Measurements from ENCODE around the gene CYP19A1.

The CYP19A1 gene

GRCh38 chr15:51229907-51230330 is 108.5 kb downstream of the CYP19A1 start:
- Histone ChIP-seq H3K9me3 (ENCODE audit: control insufficient read depth in 1 of 2, low read length in 2 of 2) (no peaks in the 10 kb centered on the region), H3K4me3 (ENCODE audit: low read depth in 1 of 2, low read length in 2 of 2) (no peak overlapping the region), H3K36me3 (ENCODE audit: control insufficient read depth in 1 of 2, insufficient read depth in 2 of 2, low read length in 2 of 2) (no peaks in the 10 kb centered on the region), H3K27me3 (ENCODE audit: control insufficient read depth in 1 of 2, insufficient read depth in 2 of 2, low read length in 2 of 2) (no peaks in the 10 kb centered on the region), H3K4me1 (ENCODE audit: control insufficient read depth in 1 of 2, insufficient read depth in 2 of 2, low read length in 2 of 2) (no peaks in the 10 kb centered on the region), H3K9ac (ENCODE audit: low read depth in 1 of 2, low read length in 2 of 2) (no peak overlapping the region), H3K27ac (ENCODE audit: low read depth, low read length) (no peak overlapping the region)

GRCh38 chr15:51227940-51228732 is 110.3 kb downstream of the CYP19A1 start:
- H3K36me3 ChIP-seq (ENCODE audit: control insufficient read depth in 1 of 2, insufficient read depth in 2 of 2, low read length in 2 of 2) = no peaks in the 10 kb centered on the region
- no peaks in the 10 kb centered on the region for H3K4me1 ChIP-seq (ENCODE audit: control insufficient read depth in 1 of 2, insufficient read depth in 2 of 2, low read length in 2 of 2)

GRCh38 chr15:51226576-51227210 is 111.7 kb downstream of the CYP19A1 start:
- Histone ChIP-seq H3K27me3 (ENCODE audit: control insufficient read depth in 1 of 2, insufficient read depth in 2 of 2, low read length in 2 of 2) (no peaks in the 10 kb centered on the region), H3K36me3 (ENCODE audit: control insufficient read depth in 1 of 2, insufficient read depth in 2 of 2, low read length in 2 of 2) (no peaks in the 10 kb centered on the region), H3K9ac (ENCODE audit: low read depth in 1 of 2, low read length in 2 of 2) (no peak overlapping the region), H3K27ac (ENCODE audit: low read depth, low read length) (no peak overlapping the region), H3K4me3 (ENCODE audit: low read depth in 1 of 2, low read length in 2 of 2) (no peak overlapping the region), H3K4me1 (ENCODE audit: control insufficient read depth in 1 of 2, insufficient read depth in 2 of 2, low read length in 2 of 2) (no peaks in the 10 kb centered on the region), H3K9me3 (ENCODE audit: control insufficient read depth in 1 of 2, low read length in 2 of 2) (no peaks in the 10 kb centered on the region)

More at GRCh38 chr15:51227940-51228732, 110.3 kb downstream of the CYP19A1 start:
- no peak overlapping the region for H3K27ac ChIP-seq (ENCODE audit: low read depth, low read length)
- H3K27me3 ChIP-seq (ENCODE audit: control insufficient read depth in 1 of 2, insufficient read depth in 2 of 2, low read length in 2 of 2) = no peaks in the 10 kb centered on the region
- H3K9me3 ChIP-seq (ENCODE audit: control insufficient read depth in 1 of 2, low read length in 2 of 2) = no peaks in the 10 kb centered on the region
- no peak overlapping the region for H3K4me3 ChIP-seq (ENCODE audit: low read depth in 1 of 2, low read length in 2 of 2)
- no peak overlapping the region for H3K9ac ChIP-seq (ENCODE audit: low read depth in 1 of 2, low read length in 2 of 2)

GRCh38 chr15:51224428-51224827 is 114.0 kb downstream of the CYP19A1 start:
- H3K36me3 ChIP-seq (ENCODE audit: control insufficient read depth in 1 of 2, insufficient read depth in 2 of 2, low read length in 2 of 2) = no peaks in the 10 kb centered on the region
- H3K9ac ChIP-seq (ENCODE audit: low read depth in 1 of 2, low read length in 2 of 2) = no peak overlapping the region
- no peak overlapping the region for H3K27ac ChIP-seq (ENCODE audit: low read depth, low read length)
- H3K27me3 ChIP-seq (ENCODE audit: control insufficient read depth in 1 of 2, insufficient read depth in 2 of 2, low read length in 2 of 2) = no peaks in the 10 kb centered on the region
- H3K4me1 ChIP-seq (ENCODE audit: control insufficient read depth in 1 of 2, insufficient read depth in 2 of 2, low read length in 2 of 2) = no peaks in the 10 kb centered on the region
- H3K4me3 ChIP-seq (ENCODE audit: low read depth in 1 of 2, low read length in 2 of 2) = no peak overlapping the region
- no peaks in the 10 kb centered on the region for H3K9me3 ChIP-seq (ENCODE audit: control insufficient read depth in 1 of 2, low read length in 2 of 2)

GRCh38 chr15:51223771-51224229 is 114.6 kb downstream of the CYP19A1 start:
- no peaks in the 10 kb centered on the region for H3K27me3 ChIP-seq (ENCODE audit: control insufficient read depth in 1 of 2, insufficient read depth in 2 of 2, low read length in 2 of 2)
- no peaks in the 10 kb centered on the region for H3K9me3 ChIP-seq (ENCODE audit: control insufficient read depth in 1 of 2, low read length in 2 of 2)
- H3K9ac ChIP-seq (ENCODE audit: low read depth in 1 of 2, low read length in 2 of 2) = no peak overlapping the region
- no peak overlapping the region for H3K27ac ChIP-seq (ENCODE audit: low read depth, low read length)
- H3K4me1 ChIP-seq (ENCODE audit: control insufficient read depth in 1 of 2, insufficient read depth in 2 of 2, low read length in 2 of 2) = no peaks in the 10 kb centered on the region
- no peak overlapping the region for H3K4me3 ChIP-seq (ENCODE audit: low read depth in 1 of 2, low read length in 2 of 2)
- H3K36me3 ChIP-seq (ENCODE audit: control insufficient read depth in 1 of 2, insufficient read depth in 2 of 2, low read length in 2 of 2) = no peaks in the 10 kb centered on the region

GRCh38 chr15:51218299-51218938 is 120.0 kb downstream of the CYP19A1 start:
- Histone ChIP-seq H3K27ac (ENCODE audit: low read depth, low read length) (no peak overlapping the region), H3K36me3 (ENCODE audit: control insufficient read depth in 1 of 2, insufficient read depth in 2 of 2, low read length in 2 of 2) (no peaks in the 10 kb centered on the region), H3K27me3 (ENCODE audit: control insufficient read depth in 1 of 2, insufficient read depth in 2 of 2, low read length in 2 of 2) (peaks cover 0 to 2% of the 10 kb centered on the region in 2 donors), H3K4me1 (ENCODE audit: control insufficient read depth in 1 of 2, insufficient read depth in 2 of 2, low read length in 2 of 2) (no peaks in the 10 kb centered on the region), H3K9ac (ENCODE audit: low read depth in 1 of 2, low read length in 2 of 2) (no peak overlapping the region), H3K4me3 (ENCODE audit: low read depth in 1 of 2, low read length in 2 of 2) (no peak overlapping the region), H3K9me3 (ENCODE audit: control insufficient read depth in 1 of 2, low read length in 2 of 2) (no peaks in the 10 kb centered on the region)

GRCh38 chr15:51212909-51213308 is 125.5 kb downstream of the CYP19A1 start:
- no peak overlapping the region for H3K27ac ChIP-seq (ENCODE audit: low read depth, low read length)
- no peaks in the 10 kb centered on the region for H3K9me3 ChIP-seq (ENCODE audit: control insufficient read depth in 1 of 2, low read length in 2 of 2)
- peaks cover 0 to 4% of the 10 kb centered on the region in 2 donors for H3K27me3 ChIP-seq (ENCODE audit: control insufficient read depth in 1 of 2, insufficient read depth in 2 of 2, low read length in 2 of 2)
- no peaks in the 10 kb centered on the region for H3K36me3 ChIP-seq (ENCODE audit: control insufficient read depth in 1 of 2, insufficient read depth in 2 of 2, low read length in 2 of 2)
- no peak overlapping the region for H3K4me3 ChIP-seq (ENCODE audit: low read depth in 1 of 2, low read length in 2 of 2)
- H3K9ac ChIP-seq (ENCODE audit: low read depth in 1 of 2, low read length in 2 of 2) = no peak overlapping the region
- no peaks in the 10 kb centered on the region for H3K4me1 ChIP-seq (ENCODE audit: control insufficient read depth in 1 of 2, insufficient read depth in 2 of 2, low read length in 2 of 2)

- H3K9me3 ChIP-seq (ENCODE audit: control insufficient read depth in 1 of 2, low read length in 2 of 2) = no peaks in the 10 kb centered on the region
- no peaks in the 10 kb centered on the region for H3K36me3 ChIP-seq (ENCODE audit: control insufficient read depth in 1 of 2, insufficient read depth in 2 of 2, low read length in 2 of 2)
- no peaks in the 10 kb centered on the region for H3K4me1 ChIP-seq (ENCODE audit: control insufficient read depth in 1 of 2, insufficient read depth in 2 of 2, low read length in 2 of 2)
- no peak overlapping the region for H3K4me3 ChIP-seq (ENCODE audit: low read depth in 1 of 2, low read length in 2 of 2)
- H3K9ac ChIP-seq (ENCODE audit: low read depth in 1 of 2, low read length in 2 of 2) = no peak overlapping the region
- peaks cover 0 to 4% of the 10 kb centered on the region in 2 donors for H3K27me3 ChIP-seq (ENCODE audit: control insufficient read depth in 1 of 2, insufficient read depth in 2 of 2, low read length in 2 of 2)
- no peak overlapping the region for H3K27ac ChIP-seq (ENCODE audit: low read depth, low read length)
These were observed 126.2 kb downstream of the CYP19A1 start for GRCh38 chr15:51212239-51212638.

- no peak overlapping the region for H3K4me3 ChIP-seq (ENCODE audit: low read depth in 1 of 2, low read length in 2 of 2)
- H3K27me3 ChIP-seq (ENCODE audit: control insufficient read depth in 1 of 2, insufficient read depth in 2 of 2, low read length in 2 of 2) = no peaks in the 10 kb centered on the region
- no peak overlapping the region for H3K9ac ChIP-seq (ENCODE audit: low read depth in 1 of 2, low read length in 2 of 2)
- no peak overlapping the region for H3K27ac ChIP-seq (ENCODE audit: low read depth, low read length)
- H3K36me3 ChIP-seq (ENCODE audit: control insufficient read depth in 1 of 2, insufficient read depth in 2 of 2, low read length in 2 of 2) = no peaks in the 10 kb centered on the region
- H3K9me3 ChIP-seq (ENCODE audit: control insufficient read depth in 1 of 2, low read length in 2 of 2) = no peaks in the 10 kb centered on the region
- H3K4me1 ChIP-seq (ENCODE audit: control insufficient read depth in 1 of 2, insufficient read depth in 2 of 2, low read length in 2 of 2) = no peaks in the 10 kb centered on the region
These were observed 133.1 kb downstream of the CYP19A1 start for GRCh38 chr15:51205050-51205975.
